PC-9 (cell line): Measurements from ENCODE around the gene B4GALT6. TPM values are rescaled to one million over a fixed set of nuclear protein-coding genes. Genes with fewer than 3 reads are reported as not detected.

ENCODE experiments used
- BruUV-seq: library from RNA; stranded (reverse); fragments of 400-500 nt; replicated peaks from 2 replicates; lab custom pipeline; 2021; lab: Mats Ljungman, UMichigan
- CTCF ChIA-PET: fragments of 300-600 bp; sonication (Branson Sonifier 250); formaldehyde crosslinking; loops from one replicate; lab custom pipeline; 2022; ENCODE audit warnings: antibody characterized with exemption; lab: Charles Lee
- POLR2A ChIA-PET: fragments of 300-600 bp; sonication (Branson Sonifier 250); formaldehyde crosslinking; loops from one replicate; lab custom pipeline; 2022; ENCODE audit warnings: antibody characterized with exemption; ENCODE audit not compliant: unreplicated experiment; lab: Charles Lee
- DNase-seq, 2 experiments: peaks; one replicate each; pipeline versions ENCODE4 v3.0.0 to v3.0.0-alpha.2; 2015 to 2022; ENCODE audit warnings: mixed read lengths in 1 of 2
- H2AFZ ChIP-seq: fragments of 200-600 bp; sonication (generic); 2 replicates; pipeline ENCODE4 v1.8.1; 2017; ENCODE audit warnings: antibody characterized with exemption
- H3F3A ChIP-seq: fragments of 200-600 bp; sonication (generic); 2 replicates; pipeline ENCODE4 v1.8.1; 2017; ENCODE audit warnings: antibody characterized with exemption, mild to moderate bottlenecking, low read depth; ENCODE audit not compliant: insufficient read depth
- H3K27ac ChIP-seq: fragments of 200-600 bp; sonication (generic); 2 replicates; pipeline ENCODE4 v1.6.1; 2016; ENCODE audit warnings: mixed run types
- H3K27me3 ChIP-seq: fragments of 200-600 bp; sonication (generic); 2 replicates; pipeline ENCODE4 v1.6.1; 2016; ENCODE audit warnings: low read depth, mixed run types; ENCODE audit not compliant: insufficient read depth
- H3K36me3 ChIP-seq: fragments of 200-600 bp; sonication (generic); 2 replicates; pipeline ENCODE4 v1.6.1; 2016; ENCODE audit warnings: low read depth, mixed run types
- H3K4me1 ChIP-seq: fragments of 200-600 bp; sonication (generic); replicated peaks from 2 replicates; pipeline ENCODE4 v1.6.1; 2016; ENCODE audit warnings: mixed run types; ENCODE audit not compliant: insufficient read depth
- H3K4me2 ChIP-seq: fragments of 200-600 bp; sonication (generic); 2 replicates; pipeline ENCODE4 v1.6.1; 2017; ENCODE audit warnings: mixed run types
- H3K4me3 ChIP-seq: fragments of 200-600 bp; sonication (generic); 2 replicates; pipeline ENCODE4 v1.6.1; 2016; ENCODE audit warnings: mixed run types
- H3K79me2 ChIP-seq: fragments of 200-600 bp; sonication (generic); 2 replicates; pipeline ENCODE4 v1.6.1; 2017; ENCODE audit warnings: low read depth, mixed run types
- H3K9me2 ChIP-seq: fragments of 200-600 bp; sonication (generic); 2 replicates; pipeline ENCODE4 v1.8.1; 2017; ENCODE audit warnings: mild to moderate bottlenecking; ENCODE audit not compliant: insufficient read depth
- H3K9me3 ChIP-seq: fragments of 200-600 bp; sonication (generic); 2 replicates; pipeline ENCODE4 v1.8.1; 2016; ENCODE audit warnings: low read depth; ENCODE audit not compliant: insufficient read depth
- H4K20me1 ChIP-seq: fragments of 200-600 bp; sonication (generic); 2 replicates; pipeline ENCODE4 v1.8.1; 2017; ENCODE audit not compliant: insufficient read depth
- CTCF ChIP-seq: fragments of 200-600 bp; sonication (generic); conservative IDR thresholded peaks from 2 replicates; pipeline ENCODE4 v1.6.1; 2017; ENCODE audit warnings: mixed run types, antibody characterized with exemption, mild to moderate bottlenecking, moderate library complexity
- EZH2 ChIP-seq: fragments of 200-600 bp; sonication (generic); IDR thresholded peaks from 2 replicates; pipeline ENCODE4 v1.8.0; 2017; ENCODE audit warnings: antibody characterized with exemption, low read depth
- intact Hi-C: fragments of 100-400 bp; cut with micrococcal nuclease; formaldehyde crosslinking; loops from one replicate; pipeline ENCODE4 v1.10.0; 2022; ENCODE audit not compliant: unreplicated experiment
- total RNA-seq: library from RNA; stranded (reverse); gene quantifications from 2 replicates; pipeline ENCODE4 v1.2.3, GENCODE V29; 2021

B4GALT6 gene
- total RNA-seq, 1 experiment from 2014 or later, result 5.3 TPM

- Histone ChIP-seq H3K9me2 (no peaks in the 10 kb centered on the region), H4K20me1 (no peaks in the 10 kb centered on the region), H3K9me3 (no peaks in the 10 kb centered on the region; the same call in 1 of the 2 replicates), H3K27ac (no peak overlapping the region), H3F3A (no peaks in the 10 kb centered on the region), H3K4me2 (no peak overlapping the region), H2AFZ (no peak overlapping the region), H3K79me2 (no peaks in the 10 kb centered on the region), H3K27me3 (no peaks in the 10 kb centered on the region), H3K4me1 (no peaks in the 10 kb centered on the region), H3K4me3 (no peak overlapping the region), H3K36me3 (no peaks in the 10 kb centered on the region)
- TF ChIP-seq CTCF (no peak), EZH2 (no peak)
- BruUV-seq, result no TSS peak
- DNase-seq, result no peak
- ChIA-PET POLR2A (no interaction called here), CTCF (no interaction called here)
- intact Hi-C loops, result no loop called here
These were observed 11.6 kb upstream of the B4GALT6 start for GRCh38 chr18:31695989-31696388.

GRCh38 chr18:31694297-31694696, 9.9 kb upstream of the B4GALT6 start:
- no peak overlapping the region for H3K4me2 ChIP-seq
- no peak overlapping the region for H3K4me3 ChIP-seq
- BruUV-seq, result no TSS peak
- no peak overlapping the region for H2AFZ ChIP-seq
- DNase-seq, result no peak
- H3K9me3 ChIP-seq, result no peaks in the 10 kb centered on the region; the same call in 1 of the 2 replicates
- no peaks in the 10 kb centered on the region for H3K36me3 ChIP-seq
- H3K27me3 ChIP-seq, result no peaks in the 10 kb centered on the region
- H3K4me1 ChIP-seq, result no peaks in the 10 kb centered on the region
- TF ChIP-seq EZH2 (no peak), CTCF (no peak)
- POLR2A ChIA-PET, result no interaction called here
- H3F3A ChIP-seq, result no peaks in the 10 kb centered on the region
- H3K27ac ChIP-seq, result no peak overlapping the region
- CTCF ChIA-PET, result no interaction called here
- no peaks in the 10 kb centered on the region for H4K20me1 ChIP-seq
- intact Hi-C loops, result no loop called here
- H3K79me2 ChIP-seq, result no peaks in the 10 kb centered on the region
- H3K9me2 ChIP-seq, result no peaks in the 10 kb centered on the region

- Histone ChIP-seq H3K27me3 (no peaks in the 10 kb centered on the region), H3K27ac (no peak overlapping the region), H3K9me2 (no peaks in the 10 kb centered on the region), H4K20me1 (no peaks in the 10 kb centered on the region), H3K4me2 (no peak overlapping the region), H3K4me3 (no peak overlapping the region), H3K9me3 (no peaks in the 10 kb centered on the region), H3F3A (peaks cover 5% of the 10 kb centered on the region; the same call in 1 of the 2 replicates), H3K36me3 (no peaks in the 10 kb centered on the region), H3K79me2 (no peaks in the 10 kb centered on the region), H3K4me1 (peaks cover 13% of the 10 kb centered on the region), H2AFZ (no peak overlapping the region)
- ChIA-PET CTCF (no interaction called here), POLR2A (no interaction called here)
- TF ChIP-seq EZH2 (no peak), CTCF (no peak)
- intact Hi-C loops, result no loop called here
- peak in 1 of 2 experiments; percentile 34 for DNase-seq
- BruUV-seq, result no TSS peak
These were observed 4.2 kb upstream of the B4GALT6 start for GRCh38 chr18:31688606-31689005.
